ENCODE data around the gene SBF2.

Gene SBF2

GRCh38 chr11:10302359-10302743 is 8.3 kb upstream of the SBF2 start:
- DNase-seq (ENCODE audit: low spot score): no peak

DNA sequence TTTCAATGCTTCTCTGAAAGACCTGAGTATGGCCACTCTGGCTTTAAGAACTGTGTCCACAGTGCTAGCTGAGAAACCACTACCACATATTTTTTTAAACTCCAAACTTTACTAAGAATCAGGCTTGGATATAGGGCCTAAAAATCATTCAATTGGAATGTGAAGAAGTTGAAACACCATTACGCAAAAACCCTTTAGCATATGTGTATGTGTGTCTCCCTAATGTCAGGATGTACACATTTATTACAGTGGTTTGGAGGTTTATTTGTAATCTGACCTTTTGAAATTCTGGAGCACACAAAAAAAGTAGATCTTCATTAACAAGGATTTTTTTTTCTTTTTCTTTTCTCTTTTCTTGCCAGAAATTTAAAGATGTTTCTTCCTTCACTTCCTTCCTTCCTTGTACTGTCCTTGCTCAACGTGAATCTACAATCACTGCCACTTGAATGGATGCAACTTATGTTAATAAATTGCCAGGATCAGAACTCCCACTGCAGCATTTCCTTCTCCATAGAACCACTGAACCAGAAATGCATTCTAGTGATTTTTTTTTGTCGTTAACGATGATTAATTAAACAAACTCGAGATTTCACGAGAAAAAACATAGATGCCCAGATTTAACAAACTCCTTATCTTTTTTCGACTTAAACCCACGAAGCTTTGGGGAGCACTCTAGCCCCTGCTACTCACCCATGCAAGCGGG is 7.8 kb upstream of the SBF2 start:
- DNase-seq (ENCODE audit: low spot score): no peak

DNA sequence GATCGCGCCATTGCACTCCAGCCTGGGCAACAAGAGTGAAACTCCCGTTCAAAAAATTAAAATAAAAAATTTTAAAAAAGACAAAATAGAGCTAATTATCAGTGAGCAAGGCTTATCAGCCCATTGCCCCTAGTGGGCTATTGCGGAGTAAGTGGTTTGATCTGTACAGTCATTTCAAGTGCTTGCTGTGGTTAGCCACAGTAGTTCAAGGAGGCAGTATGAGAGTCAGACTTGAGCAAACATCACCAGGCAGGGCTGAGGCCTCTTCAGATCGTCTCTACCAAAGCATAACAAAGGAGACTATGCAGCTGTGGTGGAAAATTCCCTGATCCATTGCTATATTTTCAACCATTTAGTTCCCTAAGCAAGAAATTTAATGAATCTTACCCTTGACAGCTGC is 4.3 kb upstream of the SBF2 start:
- peak; percentile 47 for DNase-seq (ENCODE audit: low spot score)

DNA sequence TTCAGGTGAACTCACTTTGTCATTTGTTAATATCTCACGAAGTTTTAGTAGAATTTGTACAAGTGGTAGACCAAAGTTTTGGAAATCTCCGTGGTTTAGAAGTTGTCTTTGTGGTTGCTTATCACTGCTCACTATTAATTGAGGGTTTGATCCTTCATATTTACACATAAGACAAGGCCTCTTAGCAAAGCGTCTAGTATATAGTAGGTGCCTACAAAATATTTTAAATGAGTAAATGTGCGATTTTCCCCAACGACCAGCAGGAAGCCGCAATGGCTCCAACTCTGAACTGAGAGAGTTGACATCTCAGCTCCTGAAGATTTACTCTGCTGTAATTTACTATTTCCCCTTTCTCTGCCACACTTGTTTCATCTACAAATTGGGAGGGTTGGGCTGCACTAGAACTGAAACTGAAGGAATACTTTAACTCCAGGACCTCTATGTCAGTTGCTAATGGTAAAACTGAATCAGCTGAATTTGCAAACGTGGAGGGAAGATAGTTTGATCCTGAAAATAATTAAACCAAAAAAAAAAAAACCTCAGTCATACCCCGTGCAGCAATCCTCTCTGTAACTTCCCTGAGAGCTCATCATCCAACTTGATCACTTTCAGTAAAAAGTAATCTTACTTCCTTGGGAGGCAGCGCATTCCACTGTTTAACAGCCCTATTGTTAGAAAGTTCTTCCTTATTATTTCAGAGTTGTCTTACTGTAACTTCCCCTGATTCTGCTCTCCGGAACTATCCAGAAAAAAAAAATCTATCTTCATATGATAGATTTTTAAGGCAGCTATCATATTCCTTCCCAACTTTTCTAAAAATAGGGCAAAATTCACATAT is 1.3 kb upstream of the SBF2 start:
- no peak for DNase-seq (ENCODE audit: low spot score)

GRCh38 chr11:10294290-10294953 is 403 bp upstream of the SBF2 start:
- DNase-seq (ENCODE audit: low spot score): peak; percentile 65

DNA sequence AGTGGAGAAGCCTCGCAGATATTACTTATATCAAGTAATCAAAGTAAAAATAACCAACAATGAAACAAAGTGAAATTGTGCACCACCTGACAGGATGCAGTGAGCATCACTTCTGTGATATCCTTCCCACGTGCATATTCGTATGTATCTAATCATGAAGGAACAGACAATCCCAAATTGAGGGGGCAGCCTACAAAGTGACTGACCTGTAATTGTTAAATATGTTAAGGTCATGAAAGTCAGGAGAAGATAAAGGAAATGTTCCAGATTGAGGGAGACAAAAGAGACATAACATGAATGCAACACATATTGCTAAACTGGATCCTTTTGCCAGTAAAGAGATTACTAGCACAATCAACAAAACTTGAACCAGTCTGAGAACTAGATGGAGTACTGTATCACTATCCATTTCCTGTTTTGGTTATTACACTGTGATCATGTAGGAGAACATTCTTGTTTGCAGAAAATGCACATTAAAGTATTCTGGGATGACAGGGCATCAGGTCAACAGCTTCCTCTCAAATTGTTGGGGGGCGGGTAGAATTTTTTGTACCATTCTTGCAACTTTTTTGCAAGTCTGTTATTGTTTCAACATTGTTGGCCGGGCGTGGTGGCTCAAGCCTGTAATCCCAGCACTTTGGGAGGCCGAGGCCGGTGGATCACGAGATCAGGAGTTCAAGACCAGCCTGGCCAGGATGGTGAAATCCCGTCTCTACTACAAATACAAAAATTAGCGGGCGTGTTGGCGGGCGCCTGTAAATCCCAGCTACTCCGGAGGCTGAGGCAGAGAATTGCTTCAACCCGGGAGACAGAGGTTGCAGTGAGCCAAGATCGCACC is 2.0 kb downstream of the SBF2 start:
- no peak for DNase-seq (ENCODE audit: low spot score)

DNA sequence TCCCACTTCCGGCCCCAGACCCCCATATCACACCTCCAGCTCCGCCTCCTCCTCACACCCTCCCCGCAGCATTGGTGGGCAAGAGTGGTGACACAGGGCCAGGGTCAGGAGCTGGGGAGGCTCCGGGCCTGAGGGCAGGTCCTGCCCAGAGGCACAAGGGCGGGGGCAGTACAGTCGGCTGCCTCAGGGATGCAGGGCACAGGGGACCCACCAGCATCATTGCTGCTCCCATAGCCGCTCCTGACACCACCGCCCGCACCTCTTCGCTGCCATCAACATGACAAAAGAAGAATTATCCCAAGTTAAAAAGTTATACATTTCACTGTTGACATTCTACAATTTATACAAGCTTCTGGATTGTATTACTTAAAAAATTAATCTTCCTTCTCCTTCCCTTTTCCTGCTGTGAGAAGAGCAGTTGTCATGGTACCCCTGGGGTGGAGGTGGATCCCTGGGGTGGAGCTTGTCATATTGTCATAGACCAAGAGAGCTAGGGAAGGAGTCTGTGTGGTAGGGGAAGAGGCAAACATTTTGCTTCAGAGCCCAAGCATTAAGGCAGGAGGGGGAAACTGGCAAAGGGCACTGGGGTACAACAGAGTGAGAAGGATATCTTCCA is 4.1 kb downstream of the SBF2 start:
- no peak for DNase-seq (ENCODE audit: low spot score)

- DNase-seq (ENCODE audit: low spot score): no peak
These were observed 4.9 kb downstream of the SBF2 start for GRCh38 chr11:10288881-10289764.

DNA sequence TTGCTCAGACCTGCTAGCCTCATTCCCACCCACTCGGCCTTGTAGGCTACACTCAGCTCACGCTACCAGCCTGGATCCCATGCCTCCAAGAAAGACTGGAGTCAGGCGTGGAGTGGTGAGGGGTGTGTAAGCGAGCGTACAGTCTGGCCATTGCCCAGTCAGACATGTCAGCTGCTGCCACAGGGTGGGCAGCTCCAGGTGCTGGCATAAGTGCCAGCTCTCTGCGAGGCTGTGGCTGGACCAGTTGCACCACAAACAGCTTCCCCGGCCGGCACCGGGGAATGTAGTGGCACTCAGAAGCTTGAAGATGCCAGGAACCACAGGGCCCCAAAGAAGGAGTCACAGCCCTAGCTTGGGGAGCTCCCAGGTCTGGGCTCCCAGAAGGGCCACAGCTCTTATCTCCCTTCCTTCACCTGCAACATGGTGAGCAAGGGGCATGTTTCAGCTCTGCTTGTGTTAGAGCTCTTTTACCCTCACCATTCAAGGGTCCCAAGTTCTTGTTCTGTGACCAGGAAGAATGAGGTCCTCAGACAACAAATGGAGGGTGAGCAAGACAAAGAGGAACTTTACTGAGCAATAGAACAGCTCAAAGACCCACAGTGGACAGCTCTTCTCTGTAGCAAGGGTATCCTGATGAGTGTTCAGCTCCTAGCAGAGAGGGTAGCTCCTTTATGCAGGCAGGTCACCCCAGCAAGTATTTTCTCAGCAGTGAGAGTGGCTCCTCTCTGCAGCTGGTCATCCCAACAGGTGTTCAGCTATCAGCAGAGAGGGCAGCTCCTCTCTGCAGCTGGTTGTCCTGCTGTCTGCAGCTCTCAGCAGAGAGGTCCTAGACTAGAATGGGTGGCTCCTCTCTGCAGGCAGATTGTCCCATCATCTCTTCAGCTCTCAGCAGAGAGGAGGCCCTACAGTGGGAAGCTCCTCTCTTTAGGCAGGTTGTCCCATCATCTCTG is 6.0 kb downstream of the SBF2 start:
- DNase-seq (ENCODE audit: low spot score): no peak

GRCh38 chr11:10287140-10287539 is 6.9 kb downstream of the SBF2 start:
- DNase-seq (ENCODE audit: low spot score): no peak

DNA sequence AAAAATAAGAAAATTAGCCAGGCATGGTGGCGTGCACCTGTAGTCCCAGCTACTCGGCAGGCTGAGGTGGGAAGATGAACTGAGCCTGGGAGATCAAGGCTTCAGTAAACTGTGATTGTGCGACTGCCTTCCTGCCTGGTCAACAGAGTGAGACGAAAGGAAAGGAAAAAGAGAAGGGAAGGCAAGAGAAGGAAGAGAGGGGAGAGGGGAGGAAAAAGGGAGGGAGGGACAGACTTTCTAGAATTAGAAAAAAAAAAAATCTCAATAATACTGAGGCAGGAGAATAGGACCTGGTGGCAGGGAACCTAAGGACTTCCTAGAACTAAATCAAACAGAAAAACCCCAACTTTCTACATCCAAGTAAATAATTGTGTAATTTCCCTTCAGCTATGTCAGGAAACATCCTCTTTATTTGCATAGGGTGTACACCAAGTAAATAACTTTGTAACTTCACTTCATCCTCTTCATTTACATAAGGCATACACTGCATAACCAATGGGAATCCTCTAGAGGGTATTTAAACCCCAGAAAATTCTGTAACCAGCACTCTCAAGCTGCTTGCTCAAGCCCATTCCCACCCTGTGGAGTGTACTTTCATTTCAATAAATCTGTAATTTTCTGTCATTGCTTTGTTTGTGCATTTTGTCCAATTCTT is 8.7 kb downstream of the SBF2 start:
- no peak for DNase-seq (ENCODE audit: low spot score)

DNA sequence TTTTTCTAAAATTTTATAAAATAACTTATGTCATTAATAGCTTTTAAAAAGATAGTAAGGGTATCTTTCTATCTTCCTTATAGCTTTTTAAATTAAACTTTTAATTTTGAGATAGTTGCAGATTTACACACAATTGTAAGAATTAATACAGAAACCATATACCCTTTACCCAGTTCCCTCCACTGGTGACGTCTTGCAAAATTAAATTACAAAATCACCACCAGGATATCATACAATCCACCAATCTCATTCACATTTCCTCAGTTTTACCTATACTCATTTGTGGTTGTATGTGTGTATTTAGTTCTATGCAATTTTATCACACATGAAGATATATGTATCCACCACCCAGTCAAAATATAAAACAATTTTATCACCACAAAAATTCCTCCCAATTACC is 10.0 kb downstream of the SBF2 start:
- DNase-seq (ENCODE audit: low spot score): no peak

GRCh38 chr11:10282117-10282516 is 11.9 kb downstream of the SBF2 start:
- DNase-seq (ENCODE audit: low spot score): no peak

DNA sequence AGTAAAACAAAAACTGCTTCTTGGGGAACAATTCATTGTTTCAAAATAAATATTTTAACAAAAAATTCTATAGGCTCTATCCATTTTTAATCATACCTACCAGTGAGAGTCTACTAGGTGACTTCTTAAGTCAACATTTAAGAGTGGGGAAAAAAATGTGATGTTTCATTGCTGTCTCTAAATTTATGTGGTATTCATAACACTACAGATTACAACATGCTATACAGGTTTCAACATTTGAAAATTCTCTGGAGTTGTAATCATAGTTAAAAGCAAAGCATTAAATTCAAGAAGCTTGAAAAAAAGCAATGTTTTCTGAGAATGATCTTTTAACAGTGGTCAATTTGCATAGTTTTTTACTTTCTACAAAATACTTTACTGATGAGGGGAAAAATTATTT is 18.3 kb downstream of the SBF2 start:
- DNase-seq (ENCODE audit: low spot score): peak; percentile 27

DNA sequence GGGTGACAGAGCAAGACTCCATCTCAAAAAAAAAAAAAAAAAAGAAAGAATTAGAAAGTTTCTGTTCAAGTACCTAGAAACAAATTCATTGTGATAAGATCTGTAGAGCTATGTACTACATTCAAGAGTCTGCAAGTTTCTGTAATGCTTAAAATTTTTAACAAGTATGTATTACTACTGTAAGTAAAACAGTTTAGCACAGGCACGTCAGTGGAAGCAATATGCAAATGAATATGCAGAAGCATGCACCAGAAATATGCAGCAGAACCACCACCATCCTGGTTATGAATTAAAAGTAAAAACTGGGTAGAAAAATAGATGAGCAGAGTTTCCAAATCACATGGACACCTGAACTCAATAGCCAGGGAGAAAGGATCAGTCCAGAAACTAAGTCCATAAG is 19.3 kb downstream of the SBF2 start:
- no peak for DNase-seq (ENCODE audit: low spot score)

GRCh38 chr11:10273738-10274137 is 20.3 kb downstream of the SBF2 start:
- DNase-seq (ENCODE audit: low spot score): no peak

- no peak for DNase-seq (ENCODE audit: low spot score)
These were observed 21.9 kb downstream of the SBF2 start for GRCh38 chr11:10272132-10272531.

DNA sequence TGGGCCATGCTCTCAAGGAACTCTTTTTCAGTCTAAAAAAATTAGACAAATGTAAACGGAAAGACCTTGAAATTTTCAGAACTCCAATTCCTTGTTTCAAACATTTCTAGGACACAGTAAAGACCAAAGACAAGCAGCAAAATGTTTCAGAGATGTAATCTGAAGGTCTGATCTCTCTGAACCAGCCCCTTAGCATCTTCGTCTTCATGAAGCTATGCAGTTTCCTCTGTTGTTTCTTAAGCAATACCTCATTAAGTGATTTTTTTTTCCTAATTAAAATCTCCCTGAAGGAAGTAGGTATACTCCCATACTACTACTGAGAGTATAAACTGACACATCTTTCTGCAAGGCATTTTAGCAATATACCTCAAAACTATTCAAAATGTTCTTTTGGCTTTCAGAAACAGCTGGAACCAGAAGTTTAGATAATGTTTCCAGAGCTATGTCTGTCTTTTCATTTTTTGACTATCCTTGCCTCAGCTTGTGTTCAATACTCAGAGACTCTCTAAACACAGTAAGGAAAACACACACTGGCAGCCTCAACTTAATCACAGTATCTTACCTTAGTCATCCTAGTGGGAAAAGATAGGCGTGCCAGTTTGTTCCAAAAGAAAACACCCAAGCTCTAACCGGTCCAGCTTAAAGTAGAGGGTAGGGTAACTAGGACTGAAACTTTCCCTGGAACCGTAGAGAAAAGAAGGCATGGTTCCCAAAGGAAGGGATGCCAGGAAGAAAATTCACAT is 25.1 kb downstream of the SBF2 start:
- DNase-seq (ENCODE audit: low spot score): no peak

Data from AG20443 (cell line).